Colonic mucosa (tissue), 4 donors: ENCODE results near the gene EFR3B. TPM values are rescaled to one million over a fixed set of nuclear protein-coding genes. Genes with fewer than 3 reads are reported as not detected.

Source experiments
- DNase-seq: peaks from one replicate; pipeline ENCODE4 v3.0.0-alpha.2; 2020
- H3K27ac ChIP-seq: fragments of 200-600 bp; one replicate; pipeline ENCODE4 v1.8.0; 2021
- H3K27me3 ChIP-seq: fragments of 200-600 bp; one replicate; pipeline ENCODE4 v1.8.0; 2021
- H3K36me3 ChIP-seq: fragments of 200-600 bp; one replicate; pipeline ENCODE4 v1.8.0; 2021
- H3K4me1 ChIP-seq: fragments of 200-600 bp; one replicate; pipeline ENCODE4 v1.8.0; 2021; ENCODE audit warnings: mild to moderate bottlenecking
- H3K4me3 ChIP-seq: fragments of 200-600 bp; one replicate; pipeline ENCODE4 v1.8.0; 2021
- H3K9ac ChIP-seq, 2 donors: one replicate each; pipeline ENCODE4 v1.7.0; 2013; ENCODE audit warnings: control low read depth in 2 of 2, low read depth in 2 of 2, low read length in 2 of 2
- H3K9me3 ChIP-seq: fragments of 200-600 bp; one replicate; pipeline ENCODE4 v1.8.0; 2021
- CTCF ChIP-seq: fragments of 200-600 bp; IDR thresholded peaks from one replicate; pipeline ENCODE4 v1.8.0; 2022; ENCODE audit warnings: antibody characterized with exemption, mild to moderate bottlenecking
- intact Hi-C: fragments of 100-400 bp; cut with DNase I; formaldehyde crosslinking; loops from one replicate; pipeline ENCODE4 v1.14.1; 2022
- total RNA-seq, 2 donors: library from RNA; stranded (reverse); fragmentation: NEBNext Ultra II Directional in 1 of 2; extraction: Animal tissue kit (Norgen Biotek cat#: 25700) in 1 of 2; gene quantifications; one replicate each; pipeline ENCODE4 v1.2.1, GENCODE V29; 2021
- donor health status: healthy.
- donor health status: DM: no; HTN: no; CAD: no.
- donor health status: DM: no; HTN: no; CAD: no.

Gene EFR3B
- total RNA-seq, 2 donors from 2014 or later, result 1.7 to 1.8 TPM

GRCh38 chr2:25053041-25053440 is 11.2 kb downstream of the EFR3B start:
- H3K27me3 ChIP-seq, result no peaks in the 10 kb centered on the region
- H3K4me1 ChIP-seq, result no peaks in the 10 kb centered on the region
- H3K27ac ChIP-seq, result no peak overlapping the region
- intact Hi-C loops, result no loop called here
- H3K4me3 ChIP-seq, result no peak overlapping the region
- no peaks in the 10 kb centered on the region for H3K9me3 ChIP-seq
- H3K36me3 ChIP-seq, result no peaks in the 10 kb centered on the region
- no peak overlapping the region for H3K9ac ChIP-seq
- DNase-seq, result no peak
- no peak for TF ChIP-seq CTCF

- no peaks in the 10 kb centered on the region for H3K27me3 ChIP-seq
- no peak overlapping the region for H3K27ac ChIP-seq
- no peak overlapping the region for H3K9ac ChIP-seq
- no peak for TF ChIP-seq CTCF
- intact Hi-C loops, result no loop called here
- no peaks in the 10 kb centered on the region for H3K36me3 ChIP-seq
- no peak overlapping the region for H3K4me3 ChIP-seq
- H3K4me1 ChIP-seq, result no peaks in the 10 kb centered on the region
- no peak for DNase-seq
- H3K9me3 ChIP-seq, result no peaks in the 10 kb centered on the region
Observed at GRCh38 chr2:25054720-25055119, 12.8 kb downstream of the EFR3B start.

GRCh38 chr2:25055376-25055920 is 13.6 kb downstream of the EFR3B start:
- Histone ChIP-seq H3K9ac (no peak overlapping the region), H3K9me3 (no peaks in the 10 kb centered on the region), H3K4me1 (no peaks in the 10 kb centered on the region), H3K27me3 (no peaks in the 10 kb centered on the region), H3K27ac (no peak overlapping the region), H3K4me3 (no peak overlapping the region), H3K36me3 (no peaks in the 10 kb centered on the region)
- TF ChIP-seq CTCF, result no peak
- DNase-seq, result no peak
- intact Hi-C loops, result no loop called here

GRCh38 chr2:25056098-25056821 is 14.4 kb downstream of the EFR3B start:
- Histone ChIP-seq H3K9ac (no peak overlapping the region), H3K27ac (no peak overlapping the region), H3K4me1 (no peaks in the 10 kb centered on the region), H3K27me3 (no peaks in the 10 kb centered on the region), H3K9me3 (no peaks in the 10 kb centered on the region), H3K4me3 (no peak overlapping the region), H3K36me3 (no peaks in the 10 kb centered on the region)
- no peak for TF ChIP-seq CTCF
- intact Hi-C loops, result no loop called here
- DNase-seq, result no peak

- TF ChIP-seq CTCF, result no peak
- intact Hi-C loops, result no loop called here
- Histone ChIP-seq H3K4me1 (no peaks in the 10 kb centered on the region), H3K36me3 (no peaks in the 10 kb centered on the region), H3K9me3 (no peaks in the 10 kb centered on the region), H3K4me3 (no peak overlapping the region), H3K27ac (no peak overlapping the region), H3K27me3 (no peaks in the 10 kb centered on the region), H3K9ac (no peak overlapping the region)
- DNase-seq, result no peak
Observed at GRCh38 chr2:25062511-25062917, 20.6 kb downstream of the EFR3B start.
